Rectal smooth muscle tissue (tissue), 1 donor: ENCODE data around the gene PRG3.

Experiments used
- H3K27ac ChIP-seq: one replicate; pipeline ENCODE4 v1.7.0; 2013; ENCODE audit warnings: low read depth, low read length, inconsistent platforms
- H3K27me3 ChIP-seq: one replicate; pipeline ENCODE4 v1.7.0; 2013; ENCODE audit warnings: low read length; ENCODE audit not compliant: control insufficient read depth, insufficient read depth
- H3K36me3 ChIP-seq: one replicate; pipeline ENCODE4 v1.7.0; 2013; ENCODE audit warnings: low read length; ENCODE audit not compliant: control insufficient read depth, insufficient read depth
- H3K4me1 ChIP-seq: one replicate; pipeline ENCODE4 v1.7.0; 2013; ENCODE audit warnings: low read length; ENCODE audit not compliant: control insufficient read depth, insufficient read depth
- H3K4me3 ChIP-seq: one replicate; pipeline ENCODE4 v1.7.0; 2013; ENCODE audit warnings: low read length
- H3K9ac ChIP-seq: one replicate; pipeline ENCODE4 v1.7.0; 2013; ENCODE audit warnings: low read length

Gene PRG3

GRCh38 chr11:57380975-57381374 lies at the start of gene PRG3:
Gene PRG3, minus strand, starts transcription at chr11:57381150. Its CDS starts 442 bp downstream, at chr11:57380708.
- Histone ChIP-seq H3K4me1 (no peaks in the 10 kb centered on the region), H3K27me3 (no peaks in the 10 kb centered on the region), H3K9ac (no peak within 1 kb of the TSS), H3K27ac (no peak within 1 kb of the TSS), H3K36me3 (no peaks in the 10 kb centered on the region), H3K4me3 (no peak within 1 kb of the TSS)

GRCh38 chr11:57429946-57430345 lies 49.0 kb upstream of the PRG3 start:
- no peaks in the 10 kb centered on the region for H3K36me3 ChIP-seq
- peaks cover 21% of the 10 kb centered on the region for H3K4me1 ChIP-seq
- H3K4me3 ChIP-seq = no peak overlapping the region
- no peak overlapping the region for H3K27ac ChIP-seq
- no peak overlapping the region for H3K9ac ChIP-seq
- H3K27me3 ChIP-seq = no peaks in the 10 kb centered on the region

GRCh38 chr11:57428643-57429042 lies 47.7 kb upstream of the PRG3 start:
- no peaks in the 10 kb centered on the region for H3K27me3 ChIP-seq
- H3K36me3 ChIP-seq = no peaks in the 10 kb centered on the region
- H3K4me1 ChIP-seq = peaks cover 17% of the 10 kb centered on the region
- no peak overlapping the region for H3K27ac ChIP-seq
- no peak overlapping the region for H3K4me3 ChIP-seq
- H3K9ac ChIP-seq = no peak overlapping the region

GRCh38 chr11:57427727-57428082 lies 46.8 kb upstream of the PRG3 start:
- Histone ChIP-seq H3K27ac (peak overlapping the region; percentile 75), H3K4me3 (no peak overlapping the region), H3K9ac (no peak overlapping the region), H3K27me3 (no peaks in the 10 kb centered on the region), H3K36me3 (no peaks in the 10 kb centered on the region), H3K4me1 (peaks cover 17% of the 10 kb centered on the region)

- Histone ChIP-seq H3K4me1 (peaks cover 17% of the 10 kb centered on the region), H3K9ac (peak within 1 kb of the TSS; percentile 32), H3K4me3 (peak within 1 kb of the TSS; percentile 64), H3K27me3 (no peaks in the 10 kb centered on the region), H3K27ac (peak within 1 kb of the TSS; percentile 75), H3K36me3 (no peaks in the 10 kb centered on the region)
Observed at GRCh38 chr11:57426929-57427726, 46.2 kb upstream of the PRG3 start, which contains the start of gene SLC43A3. Gene SLC43A3, minus strand, starts transcription at chr11:57427121. Its CDS starts 949 bp downstream, at chr11:57426172.

GRCh38 chr11:57426439-57426928 lies 45.5 kb upstream of the PRG3 start:
- H3K4me3 ChIP-seq = peak overlapping the region; percentile 64
- peaks cover 17% of the 10 kb centered on the region for H3K4me1 ChIP-seq
- H3K36me3 ChIP-seq = no peaks in the 10 kb centered on the region
- peak overlapping the region; percentile 75 for H3K27ac ChIP-seq
- no peaks in the 10 kb centered on the region for H3K27me3 ChIP-seq
- H3K9ac ChIP-seq = peak overlapping the region; percentile 32

- no peak overlapping the region for H3K9ac ChIP-seq
- H3K27ac ChIP-seq = peak overlapping the region; percentile 75
- H3K36me3 ChIP-seq = no peaks in the 10 kb centered on the region
- H3K4me3 ChIP-seq = peak overlapping the region; percentile 64
- H3K27me3 ChIP-seq = no peaks in the 10 kb centered on the region
- peaks cover 17% of the 10 kb centered on the region for H3K4me1 ChIP-seq
Observed at GRCh38 chr11:57425565-57426438, 44.9 kb upstream of the PRG3 start.

- H3K4me3 ChIP-seq = peak overlapping the region; percentile 10
- H3K9ac ChIP-seq = no peak overlapping the region
- H3K27me3 ChIP-seq = no peaks in the 10 kb centered on the region
- H3K4me1 ChIP-seq = peaks cover 17% of the 10 kb centered on the region
- H3K27ac ChIP-seq = peak overlapping the region; percentile 75
- H3K36me3 ChIP-seq = no peaks in the 10 kb centered on the region
Observed at GRCh38 chr11:57424792-57425564, 44.0 kb upstream of the PRG3 start.

GRCh38 chr11:57424137-57424791 lies 43.3 kb upstream of the PRG3 start:
- H3K4me3 ChIP-seq = no peak overlapping the region
- no peaks in the 10 kb centered on the region for H3K27me3 ChIP-seq
- H3K27ac ChIP-seq = peak overlapping the region; percentile 20
- H3K36me3 ChIP-seq = no peaks in the 10 kb centered on the region
- H3K9ac ChIP-seq = no peak overlapping the region
- peaks cover 17% of the 10 kb centered on the region for H3K4me1 ChIP-seq

GRCh38 chr11:57422669-57423068 lies 41.7 kb upstream of the PRG3 start:
- H3K4me3 ChIP-seq = no peak overlapping the region
- peaks cover 16% of the 10 kb centered on the region for H3K4me1 ChIP-seq

GRCh38 chr11:57421805-57422204 lies 40.9 kb upstream of the PRG3 start:
- peaks cover 14% of the 10 kb centered on the region for H3K4me1 ChIP-seq

More at GRCh38 chr11:57422669-57423068, 41.7 kb upstream of the PRG3 start:
- Histone ChIP-seq H3K27me3 (no peaks in the 10 kb centered on the region), H3K9ac (no peak overlapping the region), H3K27ac (no peak overlapping the region), H3K36me3 (peaks cover 4% of the 10 kb centered on the region)

More at GRCh38 chr11:57421805-57422204, 40.9 kb upstream of the PRG3 start:
- Histone ChIP-seq H3K27me3 (no peaks in the 10 kb centered on the region), H3K4me3 (no peak overlapping the region), H3K27ac (no peak overlapping the region), H3K36me3 (peaks cover 11% of the 10 kb centered on the region), H3K9ac (no peak overlapping the region)
